Effector memory CD8-positive, alpha-beta T cell (primary cell): ENCODE data around the gene HIPK3.
A peak's percentile ranks its signal among the peaks of the same experiment; 100 is the strongest.
"Not testable (repeated sequence)": the region's sequence is repeated elsewhere in the genome, so short reads cannot be mapped to it uniquely, and the experiment has no call there.

Experiments used
- ATAC-seq: fragments of 150-1000 bp; cut with Tn5 transposase; replicated peaks from 2 replicates; pipeline ENCODE4 v1.10.0; 2021; ENCODE audit warnings: mild to moderate bottlenecking, moderate library complexity
- DNase-seq, 3 experiments: peaks; one replicate each; pipeline ENCODE4 v3.0.0; 2021
- H3K27ac Mint-ChIP-seq, 2 donors: one replicate each; pipeline ENCODE4 v1.8.0; 2022; ENCODE audit warnings: mild to moderate bottlenecking in 2 of 2, mixed read lengths in 2 of 2, moderate library complexity in 2 of 2
- H3K27me3 Mint-ChIP-seq, 2 donors: one replicate each; pipeline ENCODE4 v1.8.0; 2022; ENCODE audit warnings: mixed read lengths in 2 of 2
- H3K36me3 Mint-ChIP-seq: one replicate; pipeline ENCODE4 v1.8.0; 2022; ENCODE audit warnings: mild to moderate bottlenecking, moderate library complexity, mixed read lengths; ENCODE audit not compliant: insufficient read depth
- H3K4me1 Mint-ChIP-seq, 2 donors: one replicate each; pipeline ENCODE4 v1.8.0; 2022; ENCODE audit warnings: low read depth in 2 of 2, mixed read lengths in 2 of 2
- H3K4me3 Mint-ChIP-seq, 2 donors: one replicate each; pipeline ENCODE4 v1.8.0; 2022; ENCODE audit warnings: mild to moderate bottlenecking in 2 of 2, mixed read lengths in 2 of 2, moderate library complexity in 2 of 2
- H3K9me3 Mint-ChIP-seq, 2 donors: one replicate each; pipeline ENCODE4 v1.8.0; 2022; ENCODE audit warnings: mixed read lengths in 2 of 2
- total RNA-seq, 9 experiments: gene quantifications; one replicate each; lab custom pipeline; 2026; lab: John Stamatoyannopoulos, UW

HIPK3 gene
- 107 to 247 (median 143) reads per million in 9 experiments for total RNA-seq

DNA sequence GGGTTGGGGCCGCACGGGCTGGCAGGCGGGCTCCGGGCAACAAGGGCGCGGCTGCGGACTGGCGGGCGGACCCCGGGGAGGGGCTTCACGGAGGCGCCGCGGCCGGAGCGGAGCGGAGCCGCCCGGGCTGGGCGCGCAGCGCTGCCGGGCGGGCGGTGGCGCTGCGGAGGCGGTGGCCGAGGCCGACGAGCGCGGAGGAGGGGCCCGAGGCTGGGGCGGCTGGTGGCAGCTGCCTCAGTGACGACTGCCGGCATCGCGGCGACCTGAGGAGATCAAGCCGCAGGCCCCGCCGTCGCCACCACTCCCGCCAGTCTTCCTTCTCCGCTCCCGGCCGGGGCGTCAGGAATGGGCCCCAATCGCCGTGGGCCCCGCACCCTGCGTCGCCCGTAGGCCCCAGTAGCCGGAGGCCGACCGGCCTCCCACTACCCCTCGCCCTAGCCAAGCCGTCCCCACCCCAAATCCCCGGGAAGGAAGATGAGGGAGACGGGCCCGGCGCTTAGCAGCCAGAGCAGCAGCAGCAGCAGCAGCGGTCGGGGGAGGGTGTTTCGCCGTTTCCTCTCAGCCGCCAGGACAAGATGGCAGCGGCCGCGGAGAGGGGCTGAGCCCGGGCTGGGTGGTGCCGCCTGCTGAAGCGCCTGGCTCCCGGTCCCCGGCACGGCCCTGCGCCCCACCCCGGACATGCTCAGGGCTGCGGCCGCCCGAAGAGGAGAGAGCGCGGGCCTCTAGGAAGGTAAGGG is at the start of gene HIPK3:
TSS of gene HIPK3 (plus strand) at position 222 of the 737 bp plus-strand sequence.
- DNase-seq (peak; percentile 61 to 73 (median 68)), ATAC-seq (peak; percentile 75)
- Mint-ChIP-seq H3K27ac (peak within 1 kb of the TSS; percentile 98 to 99), H3K4me3 (peak within 1 kb of the TSS; percentile 93 to 99), H3K27me3 (no peaks in the 10 kb centered on the region), H3K4me1 (peaks cover 25 to 38% of the 10 kb centered on the region in 2 donors), H3K36me3 (peaks cover 14% of the 10 kb centered on the region), H3K9me3 (no peaks in the 10 kb centered on the region)

- Mint-ChIP-seq H3K4me3 (no peak overlapping the region), H3K27ac (no peak overlapping the region), H3K27me3 (peaks cover 9 to 14% of the 10 kb centered on the region in 2 donors), H3K4me1 (no peaks in the 10 kb centered on the region), H3K9me3 (no peaks in the 10 kb centered on the region), H3K36me3 (no peaks in the 10 kb centered on the region)
- ATAC-seq = no peak
- DNase-seq = no peak
These were observed 49.7 kb upstream of the HIPK3 start for GRCh38 chr11:33207408-33207985.

DNA sequence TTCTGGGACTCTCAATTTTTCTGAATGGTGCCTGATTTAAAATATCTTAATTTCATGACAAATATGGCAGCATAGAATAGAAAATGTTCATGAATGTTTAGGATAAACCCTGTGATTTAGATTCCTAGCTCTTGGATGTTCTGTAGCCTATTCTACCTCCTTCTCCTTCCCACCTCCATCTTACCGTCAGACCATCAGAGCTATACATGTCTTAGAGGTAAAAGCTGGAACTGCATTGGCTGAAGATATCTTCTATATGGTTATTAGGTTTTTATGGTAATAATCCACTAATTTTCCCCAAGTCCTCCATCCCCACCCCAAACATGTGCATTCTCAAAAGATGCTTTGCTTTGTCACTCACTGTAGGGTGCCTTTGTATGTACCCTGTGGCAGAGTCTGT is 49.0 kb upstream of the HIPK3 start:
- no peak overlapping the region for H3K4me3 Mint-ChIP-seq
- no peaks in the 10 kb centered on the region for H3K4me1 Mint-ChIP-seq
- no peaks in the 10 kb centered on the region for H3K9me3 Mint-ChIP-seq
- DNase-seq (no peak), ATAC-seq (no peak)
- no peak overlapping the region for H3K27ac Mint-ChIP-seq
- H3K36me3 Mint-ChIP-seq = no peaks in the 10 kb centered on the region
- H3K27me3 Mint-ChIP-seq = peaks cover 9 to 14% of the 10 kb centered on the region in 2 donors

- peaks cover 9 to 14% of the 10 kb centered on the region in 2 donors for H3K27me3 Mint-ChIP-seq
- H3K9me3 Mint-ChIP-seq = no peaks in the 10 kb centered on the region
- H3K27ac Mint-ChIP-seq = no peak overlapping the region
- no peak for DNase-seq
- H3K36me3 Mint-ChIP-seq = no peaks in the 10 kb centered on the region
- H3K4me3 Mint-ChIP-seq = no peak overlapping the region
- H3K4me1 Mint-ChIP-seq = no peaks in the 10 kb centered on the region
- no peak for ATAC-seq
These were observed 46.0 kb upstream of the HIPK3 start for GRCh38 chr11:33211153-33211552.

GRCh38 chr11:33211580-33211979 is 45.6 kb upstream of the HIPK3 start:
- H3K27ac Mint-ChIP-seq = no peak overlapping the region
- no peak overlapping the region for H3K4me3 Mint-ChIP-seq
- DNase-seq (no peak), ATAC-seq (no peak)
- H3K27me3 Mint-ChIP-seq = peaks cover 9 to 14% of the 10 kb centered on the region in 2 donors
- no peaks in the 10 kb centered on the region for H3K4me1 Mint-ChIP-seq
- H3K9me3 Mint-ChIP-seq = no peaks in the 10 kb centered on the region
- no peaks in the 10 kb centered on the region for H3K36me3 Mint-ChIP-seq

DNA sequence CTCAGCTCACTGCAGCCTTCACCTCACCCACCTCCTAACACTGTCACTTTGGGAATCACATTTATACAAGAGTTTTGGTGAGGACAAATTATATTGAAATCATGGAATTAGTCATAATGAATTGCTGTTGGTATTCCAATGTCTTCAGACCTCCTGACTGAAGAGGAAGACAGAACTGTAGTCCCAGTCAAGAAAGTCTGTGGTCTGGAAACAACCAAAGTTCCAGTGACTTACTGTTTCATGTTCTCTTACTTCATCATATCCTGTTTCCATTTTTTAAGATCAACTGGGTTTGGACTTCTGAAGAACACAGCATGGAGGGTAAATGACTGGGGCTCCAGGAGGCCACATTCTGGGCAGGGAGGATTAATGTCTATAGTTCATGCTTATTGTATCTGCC is 43.0 kb upstream of the HIPK3 start:
- no peaks in the 10 kb centered on the region for H3K4me1 Mint-ChIP-seq
- H3K27ac Mint-ChIP-seq = no peak overlapping the region
- H3K27me3 Mint-ChIP-seq = peaks cover 7 to 9% of the 10 kb centered on the region in 2 donors
- H3K9me3 Mint-ChIP-seq = no peaks in the 10 kb centered on the region
- H3K4me3 Mint-ChIP-seq = no peak overlapping the region
- no peaks in the 10 kb centered on the region for H3K36me3 Mint-ChIP-seq
- no peak for DNase-seq
- no peak for ATAC-seq

DNA sequence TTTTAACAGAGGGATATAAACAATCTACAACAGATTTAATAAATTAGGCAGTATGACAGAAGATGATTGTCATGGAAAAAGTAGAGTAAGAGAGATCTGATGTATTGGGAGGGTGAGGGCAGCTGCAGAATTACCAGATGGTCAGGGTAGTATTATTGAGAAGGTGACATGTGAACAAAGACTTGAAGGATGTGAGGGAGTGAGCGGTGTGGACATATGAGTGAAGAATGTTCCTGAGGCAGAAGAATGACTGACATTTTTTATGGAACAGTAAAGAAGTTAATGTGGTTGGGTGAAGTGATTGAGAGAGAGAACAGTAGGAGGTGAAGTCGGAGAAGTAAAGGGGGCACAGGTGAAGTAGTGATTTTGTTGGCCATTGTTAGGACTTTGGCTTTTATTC is 42.4 kb upstream of the HIPK3 start:
- no peaks in the 10 kb centered on the region for H3K36me3 Mint-ChIP-seq
- H3K27ac Mint-ChIP-seq = no peak overlapping the region
- ATAC-seq (no peak), DNase-seq (no peak)
- no peak overlapping the region for H3K4me3 Mint-ChIP-seq
- H3K9me3 Mint-ChIP-seq = no peaks in the 10 kb centered on the region
- H3K4me1 Mint-ChIP-seq = no peaks in the 10 kb centered on the region
- peaks cover 7 to 9% of the 10 kb centered on the region in 2 donors for H3K27me3 Mint-ChIP-seq

- H3K4me1 Mint-ChIP-seq, H3K4me3 Mint-ChIP-seq, H3K27me3 Mint-ChIP-seq, ATAC-seq, H3K36me3 Mint-ChIP-seq, H3K9me3 Mint-ChIP-seq, DNase-seq, H3K27ac Mint-ChIP-seq: not testable (repeated sequence)
These were observed 40.5 kb upstream of the HIPK3 start for GRCh38 chr11:33216676-33217075.

DNA sequence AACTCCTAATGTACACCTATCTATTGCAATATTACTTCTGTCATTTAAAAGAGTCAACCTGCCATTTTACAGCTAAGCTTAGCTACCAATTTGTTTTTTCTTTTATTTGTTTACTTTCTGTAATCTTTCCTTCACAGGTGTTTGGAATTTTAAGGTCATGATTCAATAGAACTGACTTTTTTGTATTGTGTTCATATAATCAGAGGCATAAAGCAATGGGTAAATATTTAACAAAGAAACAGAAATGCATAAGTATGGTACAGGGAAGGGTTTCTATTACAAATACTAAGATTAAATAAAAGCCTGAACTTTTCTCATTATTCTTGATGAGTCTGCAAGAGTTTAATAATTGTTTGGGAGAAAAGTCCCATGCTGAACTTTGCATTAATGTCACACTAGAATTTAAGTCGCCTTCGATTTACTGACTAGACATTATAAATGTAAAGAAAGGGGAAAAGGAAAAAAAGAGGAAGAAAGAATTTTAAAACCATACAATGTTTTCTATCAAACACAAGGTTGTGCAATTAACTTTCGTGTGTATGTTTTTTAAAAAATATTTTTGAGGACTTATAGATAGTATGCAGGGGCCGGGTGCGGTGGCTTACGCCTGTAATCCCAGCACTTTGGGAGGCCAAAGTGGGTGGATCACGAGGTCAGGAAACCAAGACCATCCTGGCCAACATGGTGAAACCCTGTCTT is 35.0 kb upstream of the HIPK3 start:
- Mint-ChIP-seq H3K36me3 (no peaks in the 10 kb centered on the region), H3K4me1 (no peaks in the 10 kb centered on the region), H3K27me3 (no peaks in the 10 kb centered on the region), H3K9me3 (no peaks in the 10 kb centered on the region), H3K27ac (no peak overlapping the region), H3K4me3 (no peak overlapping the region)
- no peak for ATAC-seq
- DNase-seq = no peak

DNA sequence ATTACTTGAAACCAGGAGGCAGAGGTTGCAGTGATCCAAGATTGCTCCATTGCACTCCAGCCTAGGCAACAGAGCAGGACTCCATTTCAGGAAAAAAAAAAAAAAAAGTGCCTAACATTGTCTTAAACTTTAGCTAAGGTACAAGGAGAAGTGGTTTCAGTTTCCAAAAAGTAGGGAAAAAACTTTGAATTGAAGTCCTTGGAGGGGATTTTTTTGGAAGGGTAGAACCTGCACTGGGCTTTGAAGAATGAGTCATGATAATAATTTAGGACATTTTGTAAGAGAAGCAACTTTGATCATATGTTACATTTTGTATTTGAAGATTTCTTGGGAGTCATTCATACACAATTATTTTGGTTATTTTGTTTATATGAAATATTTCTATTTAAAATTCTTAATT is 31.8 kb upstream of the HIPK3 start:
- no peak for DNase-seq
- Mint-ChIP-seq H3K9me3 (no peaks in the 10 kb centered on the region), H3K27ac (no peak overlapping the region), H3K36me3 (no peaks in the 10 kb centered on the region), H3K27me3 (no peaks in the 10 kb centered on the region), H3K4me3 (no peak overlapping the region), H3K4me1 (no peaks in the 10 kb centered on the region)
- ATAC-seq = no peak

- no peaks in the 10 kb centered on the region for H3K36me3 Mint-ChIP-seq
- no peaks in the 10 kb centered on the region for H3K27me3 Mint-ChIP-seq
- H3K4me1 Mint-ChIP-seq = no peaks in the 10 kb centered on the region
- ATAC-seq (no peak), DNase-seq (no peak)
- H3K27ac Mint-ChIP-seq = no peak overlapping the region
- H3K4me3 Mint-ChIP-seq = no peak overlapping the region
- H3K9me3 Mint-ChIP-seq = no peaks in the 10 kb centered on the region
These were observed 29.5 kb upstream of the HIPK3 start for GRCh38 chr11:33227578-33228261.

DNA sequence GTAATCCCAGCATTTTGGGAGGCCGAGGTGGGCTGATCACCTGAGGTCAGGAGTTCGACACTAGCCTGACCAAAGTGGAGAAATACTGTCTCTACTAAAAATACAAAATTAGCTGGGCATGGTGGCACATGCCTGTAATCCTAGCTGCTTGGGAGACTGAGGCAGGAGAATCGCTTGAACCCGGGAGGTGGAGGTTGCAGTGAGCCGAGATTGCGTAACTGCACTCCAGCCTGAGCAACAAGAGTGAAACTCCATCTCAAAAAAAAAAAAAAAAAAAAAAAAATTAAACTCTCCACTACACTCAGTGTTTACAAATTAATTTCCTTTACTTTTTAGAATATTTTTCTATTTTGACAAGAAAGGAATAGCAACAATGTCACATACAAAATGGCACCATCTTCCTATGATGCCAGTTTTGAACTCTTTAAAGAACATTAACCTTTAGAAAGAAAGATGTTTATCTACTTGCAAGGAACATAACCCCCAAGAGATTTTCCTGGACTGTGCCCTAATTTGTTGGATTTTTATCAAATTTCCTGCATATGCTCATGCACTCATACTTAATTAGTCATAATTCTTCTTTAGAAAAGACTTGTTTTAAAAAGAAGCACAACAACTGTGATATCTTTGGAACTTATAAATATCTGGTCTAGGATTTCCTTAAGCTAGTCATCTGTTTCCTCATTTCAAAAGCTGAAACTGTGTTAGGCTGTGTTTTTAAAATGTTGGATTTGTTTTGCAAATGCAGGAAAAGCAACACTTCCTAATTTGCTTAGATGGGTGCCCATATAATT is 22.6 kb upstream of the HIPK3 start:
- Mint-ChIP-seq H3K27me3 (no peaks in the 10 kb centered on the region), H3K4me1 (no peaks in the 10 kb centered on the region), H3K27ac (no peak overlapping the region), H3K36me3 (no peaks in the 10 kb centered on the region), H3K4me3 (no peak overlapping the region), H3K9me3 (no peaks in the 10 kb centered on the region)
- no peak for DNase-seq
- ATAC-seq = no peak

DNA sequence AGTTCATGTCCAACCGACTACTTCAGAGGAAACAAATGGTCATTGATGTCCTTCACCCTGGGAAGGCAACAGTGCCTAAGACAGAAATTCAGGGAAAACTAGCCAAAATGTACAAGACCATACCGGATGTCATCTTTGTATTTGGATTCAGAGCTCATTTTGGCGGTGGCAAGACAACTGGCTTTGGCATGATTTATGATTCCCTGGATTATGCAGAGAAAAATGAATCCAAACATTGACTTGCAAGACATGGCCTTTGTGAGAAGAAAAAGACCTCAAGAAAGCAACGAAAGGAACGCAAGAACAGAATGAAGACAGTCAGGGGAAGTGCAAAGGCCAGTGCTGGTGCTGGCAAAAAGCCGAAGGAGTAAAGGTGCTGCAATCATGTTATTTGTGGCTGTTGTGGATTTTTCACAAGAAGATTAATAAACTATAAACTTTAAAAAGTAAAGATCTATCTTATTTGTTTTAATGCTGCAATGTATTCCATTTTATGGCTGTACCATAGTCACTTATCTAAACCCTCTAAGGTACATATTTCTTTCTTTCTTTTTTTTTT is 20.1 kb upstream of the HIPK3 start:
- Mint-ChIP-seq H3K27me3 (peaks cover under 1 to 2% of the 10 kb centered on the region in 2 donors), H3K27ac (no peak overlapping the region), H3K9me3 (no peaks in the 10 kb centered on the region), H3K4me3 (no peak overlapping the region), H3K4me1 (no peaks in the 10 kb centered on the region), H3K36me3 (no peaks in the 10 kb centered on the region)
- DNase-seq (no peak), ATAC-seq (no peak)
